Stimulated activated CD4-positive, alpha-beta T cell treated with anti-CD3 and anti-CD28 coated beads, Interleukin-4, amount 100 ng/mL, for 1 hour (primary cell): ENCODE data around the gene LTBP4.
A peak's percentile ranks its signal among the peaks of the same experiment; 100 is the strongest.
"Not testable (repeated sequence)": the region's sequence is repeated elsewhere in the genome, so short reads cannot be mapped to it uniquely, and the experiment has no call there.

Source experiments
- DNase-seq: peaks from one replicate; pipeline ENCODE4 v3.0.0-alpha.2; 2020

The LTBP4 gene

GRCh38 chr19:40612831-40613689 is 11.9 kb downstream of the LTBP4 start:
- DNase-seq, result peak; percentile 84

- peak; percentile 89 for DNase-seq
Observed at GRCh38 chr19:40613690-40614621, 12.8 kb downstream of the LTBP4 start.

DNA sequence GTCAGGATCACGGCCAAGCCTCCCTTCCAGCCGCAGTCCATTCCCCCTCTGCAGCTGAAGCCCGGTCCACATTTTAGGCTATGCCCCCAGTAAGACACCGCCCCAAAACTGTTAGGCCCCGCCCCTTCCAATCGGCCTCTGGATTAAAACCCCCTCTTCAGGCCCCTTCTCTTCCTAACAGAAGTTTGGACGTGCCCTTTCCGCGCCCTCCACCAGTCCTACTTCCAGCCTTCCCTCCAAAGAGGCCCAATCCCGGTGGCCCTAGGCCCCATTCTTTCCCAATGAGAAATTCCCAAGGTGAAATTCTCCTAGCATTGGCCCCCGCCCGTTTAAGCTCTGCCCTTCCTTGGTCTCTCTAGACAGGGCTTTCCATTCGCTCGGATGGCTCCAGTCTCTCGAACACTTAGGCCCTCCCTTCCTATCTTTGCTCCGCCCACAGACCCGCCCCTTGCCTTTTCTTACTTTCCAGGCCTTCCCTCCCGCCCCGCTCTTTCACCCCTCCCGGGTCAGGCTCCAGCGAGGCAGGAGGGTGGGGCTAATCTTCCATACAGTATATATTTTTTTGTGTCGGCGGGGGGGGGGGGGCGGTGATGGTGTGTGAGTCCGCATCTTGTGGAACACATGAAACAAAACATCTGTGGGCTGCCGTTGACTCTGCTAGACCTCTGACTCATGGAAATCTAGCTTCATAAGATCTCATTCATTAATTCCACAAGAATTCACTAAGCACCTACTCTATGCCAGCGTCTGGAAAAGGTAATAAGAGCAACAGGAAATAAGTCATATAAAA is 13.6 kb downstream of the LTBP4 start:
- peak; percentile 98 for DNase-seq

DNA sequence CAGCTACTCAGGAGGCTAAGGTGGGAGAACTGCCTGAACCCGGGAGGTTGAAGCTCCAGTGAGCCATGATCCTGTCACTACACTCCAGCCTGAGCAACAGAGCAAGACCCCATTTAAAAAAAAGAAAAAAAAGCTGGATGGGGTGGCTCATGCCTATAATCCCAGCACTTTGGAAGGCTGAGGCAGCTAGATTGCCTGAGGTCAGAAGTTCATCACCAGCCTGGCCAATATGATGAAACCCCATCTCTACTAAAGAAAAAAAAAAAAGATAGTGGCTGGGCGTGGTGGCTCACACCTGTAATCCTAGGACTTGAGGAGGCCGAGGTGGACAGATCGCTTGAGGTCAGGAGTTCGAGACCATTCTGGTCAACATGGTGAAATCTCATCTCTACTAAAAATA is 15.0 kb downstream of the LTBP4 start:
- no peak for DNase-seq

DNA sequence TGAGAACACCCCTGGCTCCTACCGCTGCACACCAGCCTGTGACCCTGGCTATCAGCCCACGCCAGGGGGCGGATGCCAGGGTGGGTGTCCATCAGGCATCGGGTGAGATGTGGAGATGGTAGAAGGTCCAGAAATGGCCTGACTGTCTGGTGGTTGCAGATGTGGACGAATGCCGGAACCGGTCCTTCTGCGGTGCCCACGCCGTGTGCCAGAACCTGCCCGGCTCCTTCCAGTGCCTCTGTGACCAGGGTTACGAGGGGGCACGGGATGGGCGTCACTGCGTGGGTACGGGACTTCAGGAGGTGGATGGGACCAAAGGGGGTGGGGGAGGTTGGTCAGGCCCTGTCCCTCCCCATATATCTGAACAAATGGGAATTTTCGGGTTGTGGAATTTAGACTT is 15.8 kb downstream of the LTBP4 start:
- DNase-seq, result no peak

GRCh38 chr19:40617961-40618360 is 16.8 kb downstream of the LTBP4 start:
- no peak for DNase-seq

DNA sequence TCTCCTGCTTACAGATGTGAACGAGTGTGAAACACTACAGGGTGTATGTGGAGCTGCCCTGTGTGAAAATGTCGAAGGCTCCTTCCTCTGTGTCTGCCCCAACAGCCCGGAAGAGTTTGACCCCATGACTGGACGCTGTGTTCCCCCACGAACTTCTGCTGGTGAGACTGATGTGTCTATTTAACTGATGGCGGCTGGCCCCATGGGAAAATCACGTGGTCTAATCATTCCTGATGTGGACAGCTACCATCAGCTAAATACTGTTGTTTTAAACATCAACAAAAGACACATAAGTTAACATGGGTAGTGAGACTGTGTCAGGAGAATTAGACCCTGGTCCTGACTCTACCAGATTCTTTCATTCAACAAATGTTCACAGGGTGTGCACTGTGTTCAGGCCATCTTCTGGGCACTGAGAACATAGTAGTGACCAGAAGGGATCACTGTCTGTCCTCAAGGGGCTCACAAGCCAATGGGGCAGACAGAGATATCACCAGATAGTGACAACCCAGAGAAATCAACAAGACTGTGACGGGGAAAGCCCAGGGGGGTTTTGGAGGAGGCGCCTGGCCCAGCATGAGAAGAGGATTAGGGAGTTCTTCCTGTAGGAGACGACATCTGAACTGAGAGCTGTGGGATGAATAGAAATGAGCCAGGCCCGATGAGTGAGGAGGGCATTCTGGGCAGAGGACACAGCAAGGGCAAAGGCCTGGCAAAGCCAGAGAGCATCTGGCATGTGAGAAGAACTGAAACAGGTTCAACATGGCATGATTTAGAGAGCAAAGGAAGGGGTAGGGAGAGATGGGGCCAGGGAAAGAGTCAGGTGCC is 18.4 kb downstream of the LTBP4 start:
- DNase-seq, result no peak

GRCh38 chr19:40620161-40620485 is 19.0 kb downstream of the LTBP4 start:
- DNase-seq, result no peak

DNA sequence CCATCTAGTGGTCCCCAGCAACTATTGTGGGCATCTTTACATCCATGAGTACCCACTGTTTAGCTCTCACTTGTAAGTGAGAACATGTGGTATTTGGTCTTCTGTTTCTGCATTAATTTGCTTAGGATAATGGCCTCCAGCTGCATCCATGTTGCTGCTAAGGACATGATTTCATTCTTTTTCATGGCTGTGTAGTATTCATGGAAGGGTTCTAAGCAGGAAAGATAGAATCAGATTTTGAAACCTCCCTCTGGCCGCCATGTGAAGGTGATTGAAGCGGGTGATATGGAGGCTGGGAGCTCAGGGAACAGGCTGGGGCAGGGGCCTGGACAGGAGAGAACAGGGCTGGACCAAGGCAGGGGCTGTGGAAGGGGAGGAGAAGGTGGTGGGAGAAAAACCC is 20.1 kb downstream of the LTBP4 start:
- no peak for DNase-seq

DNA sequence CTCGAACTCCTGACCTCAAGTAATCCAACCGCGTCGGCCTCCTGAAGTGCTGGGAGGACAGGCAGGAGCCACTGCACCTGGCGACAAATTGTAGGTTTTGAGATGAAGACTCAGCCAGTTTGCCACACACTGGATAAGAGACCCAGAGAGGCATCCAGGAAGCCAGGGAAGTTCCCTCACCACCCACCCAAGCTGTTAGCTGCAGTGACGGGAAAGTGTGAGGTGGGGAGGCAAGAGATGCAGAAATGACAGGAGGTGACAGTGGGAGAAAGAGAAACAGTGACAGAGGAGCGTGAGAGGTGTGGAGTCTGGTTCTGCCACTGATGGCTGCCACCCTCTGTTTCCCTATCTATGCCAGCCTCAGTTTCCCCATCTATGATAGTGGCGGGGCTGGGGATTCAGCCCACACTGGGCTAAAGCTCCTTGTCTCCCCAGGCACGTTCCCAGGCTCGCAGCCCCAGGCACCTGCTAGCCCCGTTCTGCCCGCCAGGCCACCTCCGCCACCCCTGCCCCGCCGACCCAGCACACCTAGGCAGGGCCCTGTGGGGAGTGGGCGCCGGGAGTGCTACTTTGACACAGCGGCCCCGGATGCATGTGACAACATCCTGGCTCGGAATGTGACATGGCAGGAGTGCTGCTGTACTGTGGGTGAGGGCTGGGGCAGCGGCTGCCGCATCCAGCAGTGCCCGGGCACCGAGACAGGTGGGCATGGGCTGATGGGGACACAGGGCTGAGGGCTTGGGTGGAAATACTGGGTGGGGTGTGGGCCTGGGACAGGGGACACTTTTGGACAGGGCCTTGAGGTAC is 21.0 kb downstream of the LTBP4 start:
- DNase-seq, result no peak

GRCh38 chr19:40622773-40623075 is 21.6 kb downstream of the LTBP4 start:
- no peak for DNase-seq

DNA sequence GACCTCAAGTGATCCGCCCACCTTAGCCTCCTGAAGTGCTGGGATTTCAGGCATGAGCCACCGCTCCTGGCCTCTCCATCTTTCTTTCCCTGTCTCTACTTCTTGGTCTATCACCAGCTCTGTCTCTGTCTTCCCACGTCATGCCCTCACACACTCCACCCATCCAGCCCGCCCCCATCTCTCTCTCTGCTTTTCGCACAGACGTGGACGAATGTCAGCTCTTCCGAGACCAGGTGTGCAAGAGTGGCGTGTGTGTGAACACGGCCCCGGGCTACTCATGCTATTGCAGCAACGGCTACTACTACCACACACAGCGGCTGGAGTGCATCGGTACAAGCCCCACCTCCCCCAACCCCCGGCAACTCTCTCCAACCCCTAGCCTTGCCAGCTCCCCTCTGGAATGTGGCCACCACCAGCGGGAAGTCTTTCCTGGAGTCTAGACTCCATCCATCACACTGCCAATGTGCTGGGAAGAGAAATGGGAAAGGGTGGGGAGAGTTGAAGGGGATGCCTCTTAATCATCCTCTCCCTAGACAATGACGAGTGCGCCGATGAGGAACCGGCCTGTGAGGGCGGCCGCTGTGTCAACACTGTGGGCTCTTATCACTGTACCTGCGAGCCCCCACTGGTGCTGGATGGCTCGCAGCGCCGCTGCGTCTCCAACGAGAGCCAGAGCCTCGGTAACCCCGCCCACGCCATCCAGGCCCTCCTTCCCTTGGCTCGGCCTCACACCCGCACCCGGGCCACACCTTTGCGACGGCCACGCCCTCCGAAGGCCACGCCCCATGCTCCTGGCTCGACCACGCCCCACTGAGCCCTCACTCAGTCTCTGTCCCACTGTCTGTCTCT is 22.5 kb downstream of the LTBP4 start:
- DNase-seq, result no peak

DNA sequence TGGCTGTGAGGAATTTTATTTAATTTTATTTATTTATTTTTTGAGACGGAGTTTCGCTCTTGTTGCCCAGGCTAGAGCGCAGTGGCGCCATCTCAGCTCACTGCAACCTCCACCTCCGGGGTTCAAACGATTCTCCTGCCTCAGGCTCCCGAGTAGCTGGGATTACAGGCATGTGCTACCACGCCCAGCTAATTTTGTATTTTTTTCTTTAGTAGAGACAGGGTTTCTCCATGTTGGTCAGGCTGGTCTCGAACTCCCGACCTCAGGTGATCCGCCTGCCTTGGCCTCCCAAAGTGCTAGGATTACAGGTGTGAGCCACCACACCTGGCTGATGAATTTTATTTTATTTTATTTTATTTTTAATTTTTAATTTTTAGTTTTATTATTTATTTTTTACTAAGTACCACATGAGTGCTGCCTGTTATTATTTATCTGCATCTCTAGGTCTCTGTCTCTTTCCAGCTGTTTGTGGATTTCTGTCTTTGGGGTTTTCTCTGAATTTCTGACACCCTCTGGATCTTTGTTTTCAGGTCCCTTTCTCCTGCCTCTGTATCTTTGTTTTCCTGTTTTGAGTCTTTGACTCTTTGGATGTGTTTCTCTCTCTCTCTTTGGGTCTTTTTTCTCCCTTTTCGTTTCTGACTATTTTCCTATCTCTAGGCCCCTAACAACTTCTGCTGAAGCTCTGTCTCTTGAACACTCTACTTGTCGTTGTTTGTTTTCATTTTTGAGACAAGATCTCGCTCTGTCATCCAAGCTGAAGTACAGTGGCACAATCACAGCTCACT is 23.4 kb downstream of the LTBP4 start:
- DNase-seq, result not testable (repeated sequence)

- DNase-seq, result no peak
Observed at GRCh38 chr19:40625406-40626120, 24.4 kb downstream of the LTBP4 start.

GRCh38 chr19:40626918-40627317 is 25.7 kb downstream of the LTBP4 start:
- no peak for DNase-seq

- no peak for DNase-seq
Observed at GRCh38 chr19:40627486-40628279, 26.5 kb downstream of the LTBP4 start.

- no peak for DNase-seq
Observed at GRCh38 chr19:40629346-40629745, 28.2 kb downstream of the LTBP4 start.

- DNase-seq, result no peak
Observed at GRCh38 chr19:40630571-40631160, 29.5 kb downstream of the LTBP4 start.
